GM12872 (cell line): ENCODE results near the gene LAMTOR5.

Source experiments
- CTCF ChIP-seq: IDR thresholded peaks from 3 replicates; pipeline ENCODE4 v1.5.1; 2011; ENCODE audit warnings: low read depth, mild to moderate bottlenecking, low read length, moderate library complexity; ENCODE audit not compliant: insufficient read depth

Gene LAMTOR5

DNA sequence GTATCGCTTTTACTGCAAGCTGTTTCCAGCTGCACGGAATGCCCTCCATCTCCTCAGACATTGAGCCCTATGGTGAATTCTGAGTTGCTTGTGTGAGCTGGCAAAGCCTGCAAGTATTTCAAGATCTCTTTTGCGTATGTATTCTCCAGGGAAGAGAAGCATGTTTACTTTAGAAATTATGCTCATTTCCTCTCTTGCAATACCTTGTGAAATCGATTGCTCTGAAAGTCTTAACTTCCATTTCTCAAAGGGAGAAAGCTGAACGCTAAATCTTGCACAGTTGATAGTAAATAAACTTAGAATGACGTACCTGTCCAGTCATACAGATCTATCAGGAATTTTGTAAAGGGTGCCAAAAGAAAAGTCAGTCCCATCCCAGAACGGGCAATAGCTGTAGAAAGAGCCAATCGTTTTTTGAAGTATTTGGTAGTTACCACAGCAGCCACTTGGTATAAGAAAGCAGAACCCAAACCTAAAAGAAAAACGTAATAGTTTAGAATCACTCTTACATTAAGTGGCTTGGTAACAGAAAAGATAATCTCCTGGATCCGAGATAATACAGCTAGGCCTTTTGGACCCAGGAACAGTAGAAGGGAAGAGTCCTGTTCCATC, 26.7 kb downstream of the LAMTOR5 start:
- no peak for TF ChIP-seq CTCF

GRCh38 chr1:110375490-110375889, 32.0 kb downstream of the LAMTOR5 start:
- no peak for TF ChIP-seq CTCF

GRCh38 chr1:110370827-110371226, 36.7 kb downstream of the LAMTOR5 start:
- no peak for TF ChIP-seq CTCF

DNA sequence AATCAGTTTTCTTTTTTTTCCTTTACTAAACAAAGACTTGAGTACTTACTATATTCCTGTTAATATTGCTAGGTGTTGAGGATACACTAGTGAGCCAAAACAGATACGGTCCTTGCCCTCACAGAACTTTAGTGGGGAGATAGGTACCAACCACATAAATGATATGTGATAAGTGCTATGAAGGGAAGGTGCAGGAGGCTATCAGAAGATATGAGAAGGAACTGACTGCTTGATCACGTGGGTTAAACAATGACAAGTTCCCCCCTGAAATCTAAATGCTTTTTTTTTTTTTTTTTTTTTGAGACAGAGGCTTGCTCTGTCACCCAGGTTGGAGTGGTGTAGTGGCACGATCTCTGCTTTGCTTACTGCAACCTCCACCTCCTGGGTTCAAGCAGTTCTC, 43.3 kb downstream of the LAMTOR5 start:
- no peak for TF ChIP-seq CTCF

DNA sequence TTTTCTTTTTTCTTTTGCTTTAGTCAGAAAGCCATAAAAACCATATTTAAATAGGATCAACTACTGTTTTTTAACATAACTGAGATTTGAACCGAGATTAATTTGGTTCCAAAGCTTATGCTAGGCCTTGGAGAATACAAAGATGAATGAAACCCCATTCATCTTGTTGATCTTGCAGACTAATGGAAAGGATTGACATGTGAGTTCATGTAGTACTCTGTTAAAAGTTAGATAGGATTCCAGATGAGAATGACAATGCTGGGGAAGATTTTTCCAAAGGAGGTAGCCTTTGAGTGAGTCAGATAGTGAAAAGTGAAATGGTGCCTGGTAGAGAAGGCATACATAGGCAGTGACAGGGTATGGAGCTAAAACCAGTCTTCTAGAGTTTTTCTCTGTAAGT, 45.6 kb downstream of the LAMTOR5 start:
- no peak for TF ChIP-seq CTCF

DNA sequence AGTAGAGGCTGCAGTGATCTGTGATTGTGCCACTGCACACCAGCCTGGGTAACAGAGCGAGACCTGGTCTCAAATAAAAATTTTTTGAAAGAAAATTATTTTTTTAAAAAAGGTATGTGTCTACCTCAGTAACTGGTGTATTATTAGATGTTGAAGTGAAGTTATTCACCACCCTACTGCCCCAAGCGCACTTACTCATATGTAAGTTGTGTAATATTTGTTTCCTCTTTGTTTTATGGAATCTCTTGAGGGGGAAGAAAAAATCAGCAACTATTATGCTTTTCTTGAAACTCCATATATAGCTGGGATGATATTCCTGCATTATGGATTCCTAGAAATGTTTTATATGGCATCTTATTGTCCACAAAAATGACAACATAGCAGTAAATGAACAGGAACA, 47.1 kb downstream of the LAMTOR5 start:
- no peak for TF ChIP-seq CTCF

- no peak for TF ChIP-seq CTCF
These were observed 51.1 kb downstream of the LAMTOR5 start for GRCh38 chr1:110356379-110356778.
